Hepatocyte (in vitro differentiated cells): ENCODE measurements around the gene ZFP62. TPM values are rescaled to one million over a fixed set of nuclear protein-coding genes. Genes with fewer than 3 reads are reported as not detected.

Experiments
- DNase-seq: peaks from one replicate; pipeline ENCODE4 v3.0.0-alpha.2; 2016; ENCODE audit warnings: low spot score
- H2AFZ ChIP-seq: fragments of 200-600 bp; sonication (generic); 2 replicates; pipeline ENCODE4 v1.6.0; 2016; ENCODE audit warnings: antibody characterized with exemption, mild to moderate bottlenecking
- H3K27ac ChIP-seq: fragments of 200-600 bp; sonication (generic); 2 replicates; pipeline ENCODE4 v1.5.1; 2016; ENCODE audit warnings: mild to moderate bottlenecking
- H3K27me3 ChIP-seq: fragments of 200-600 bp; sonication (generic); 2 replicates; pipeline ENCODE4 v1.6.1; 2016
- H3K36me3 ChIP-seq: fragments of 200-600 bp; sonication (generic); replicated peaks from 2 replicates; pipeline ENCODE4 v1.5.1; 2016; ENCODE audit warnings: low read depth; ENCODE audit not compliant: insufficient read depth
- H3K4me1 ChIP-seq: fragments of 200-600 bp; sonication (generic); 2 replicates; pipeline ENCODE4 v1.5.1; 2016; ENCODE audit warnings: mild to moderate bottlenecking, moderate library complexity; ENCODE audit not compliant: insufficient read depth
- H3K4me2 ChIP-seq: fragments of 200-600 bp; sonication (generic); 2 replicates; pipeline ENCODE4 v1.6.0; 2016
- H3K4me3 ChIP-seq: fragments of 200-600 bp; sonication (generic); 2 replicates; pipeline ENCODE4 v1.5.1; 2016; ENCODE audit warnings: mild to moderate bottlenecking
- H3K79me2 ChIP-seq: fragments of 200-600 bp; sonication (generic); 2 replicates; pipeline ENCODE4 v1.6.0; 2017; ENCODE audit warnings: mild to moderate bottlenecking
- H3K9me2 ChIP-seq: fragments of 200-600 bp; sonication (generic); replicated peaks from 2 replicates; pipeline ENCODE4 v1.6.0; 2017; ENCODE audit warnings: mild to moderate bottlenecking; ENCODE audit not compliant: insufficient read depth
- H3K9me3 ChIP-seq: fragments of 200-600 bp; sonication (generic); 2 replicates; pipeline ENCODE4 v1.5.1; 2016; ENCODE audit warnings: low read depth, mild to moderate bottlenecking
- H4K20me1 ChIP-seq: fragments of 200-600 bp; sonication (generic); 2 replicates; pipeline ENCODE4 v1.6.0; 2016; ENCODE audit warnings: mild to moderate bottlenecking; ENCODE audit not compliant: insufficient read depth, poor library complexity, severe bottlenecking
- CTCF ChIP-seq: fragments of 200-600 bp; sonication (generic); IDR thresholded peaks from 2 replicates; pipeline ENCODE4 v1.5.1; 2016; ENCODE audit warnings: antibody characterized with exemption, mild to moderate bottlenecking; ENCODE audit not compliant: poor library complexity
- EZH2 ChIP-seq: fragments of 200-600 bp; sonication (generic); IDR thresholded peaks from 2 replicates; pipeline ENCODE4 v1.6.1; 2016; ENCODE audit warnings: antibody characterized with exemption, mild to moderate bottlenecking, borderline replicate concordance
- EZH2phosphoT487 ChIP-seq: fragments of 200-600 bp; sonication (generic); IDR thresholded peaks from one replicate; pipeline ENCODE4 v1.6.1; 2018; ENCODE audit warnings: antibody characterized with exemption, mild to moderate bottlenecking, low read depth, moderate library complexity; ENCODE audit not compliant: unreplicated experiment, severe bottlenecking
- WGBS: methylation state at CpG from one replicate; pipeline ENCODE4 v1.1.6; 2016; ENCODE audit warnings: low lambda C conversion rate; ENCODE audit errors: missing lambda C conversion rate; 5-methylcytosine and 5-hydroxymethylcytosine counted together
- polyA plus RNA-seq: library from polyadenylated mRNA; unstranded; fragments of >200 nt; fragmentation: Nextera tagmentation; extraction: Ambion mirVana; gene quantifications from 2 replicates; pipeline ENCODE4 v1.2.1, GENCODE V29; 2016
- total RNA-seq: library from RNA; depleted of rRNA; stranded (reverse); fragments of >200 nt; gene quantifications from 2 replicates; pipeline ENCODE4 v1.2.3, GENCODE V29; 2014

Gene ZFP62
- total and polyA plus RNA-seq, 2 experiments from 2014 or later = 13.5 to 31.7 TPM

DNA sequence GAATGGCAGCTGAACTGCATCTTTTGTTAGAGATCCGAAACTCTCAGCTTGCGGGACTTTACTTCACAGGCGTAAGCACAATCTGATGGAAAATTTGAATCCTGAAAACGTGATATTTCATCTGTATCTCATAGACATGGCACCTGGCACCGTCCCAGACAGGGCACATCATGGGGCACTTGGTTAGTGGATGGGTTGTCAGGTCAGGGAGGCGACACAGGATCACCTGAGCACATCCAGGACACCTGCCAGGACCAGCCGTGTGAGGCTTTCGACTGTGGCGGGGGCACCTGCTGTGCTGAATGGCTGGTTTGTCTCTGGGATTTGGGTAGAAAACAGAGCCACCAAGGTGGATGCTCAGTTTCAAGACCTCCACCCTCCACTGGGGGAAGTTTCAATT, 11.3 kb upstream of the ZFP62 start:
- Histone ChIP-seq H2AFZ (no peak overlapping the region), H3K36me3 (no peaks in the 10 kb centered on the region), H3K9me2 (no peaks in the 10 kb centered on the region), H3K27me3 (no peaks in the 10 kb centered on the region), H4K20me1 (no peaks in the 10 kb centered on the region), H3K9me3 (no peaks in the 10 kb centered on the region), H3K4me1 (no peaks in the 10 kb centered on the region), H3K4me3 (no peak overlapping the region), H3K4me2 (no peak overlapping the region), H3K27ac (no peak overlapping the region), H3K79me2 (no peaks in the 10 kb centered on the region)
- TF ChIP-seq CTCF (no peak), EZH2 (no peak), EZH2phosphoT487 (no peak)
- 88% methylated on average over 9 of the region's 9 CpGs for WGBS
- no peak for DNase-seq

- Histone ChIP-seq H3K36me3 (no peaks in the 10 kb centered on the region), H3K27me3 (no peaks in the 10 kb centered on the region), H3K79me2 (no peaks in the 10 kb centered on the region), H3K27ac (no peak overlapping the region), H3K9me3 (no peaks in the 10 kb centered on the region), H2AFZ (no peak overlapping the region), H3K9me2 (no peaks in the 10 kb centered on the region), H3K4me1 (peaks cover 4% of the 10 kb centered on the region), H3K4me2 (no peak overlapping the region), H4K20me1 (no peaks in the 10 kb centered on the region), H3K4me3 (no peak overlapping the region)
- 74% methylated on average over 16 of the region's 16 CpGs for WGBS
- DNase-seq = no peak
- no peak for TF ChIP-seq CTCF
- no peak for TF ChIP-seq EZH2phosphoT487
- TF ChIP-seq EZH2 = no peak
Observed at GRCh38 chr5:180870276-180871068, 9.4 kb upstream of the ZFP62 start.

GRCh38 chr5:180869587-180869986, 8.5 kb upstream of the ZFP62 start:
- peaks cover 6% of the 10 kb centered on the region for H3K4me1 ChIP-seq
- 87% methylated on average over 1 of the region's 1 CpG for WGBS
- H3K27me3 ChIP-seq = no peaks in the 10 kb centered on the region
- H3K9me2 ChIP-seq = no peaks in the 10 kb centered on the region
- no peak for DNase-seq
- H4K20me1 ChIP-seq = no peaks in the 10 kb centered on the region
- H3K36me3 ChIP-seq = no peaks in the 10 kb centered on the region
- no peak overlapping the region for H2AFZ ChIP-seq
- H3K27ac ChIP-seq = no peak overlapping the region
- TF ChIP-seq EZH2 (no peak), EZH2phosphoT487 (no peak), CTCF (no peak)
- H3K9me3 ChIP-seq = no peaks in the 10 kb centered on the region
- no peak overlapping the region for H3K4me3 ChIP-seq
- no peak overlapping the region for H3K4me2 ChIP-seq
- no peaks in the 10 kb centered on the region for H3K79me2 ChIP-seq
